Kidney tubule cell (primary cell): ENCODE results near the gene STARD3NL.
"Not testable (repeated sequence)": the region's sequence is repeated elsewhere in the genome, so short reads cannot be mapped to it uniquely, and the experiment has no call there.

Experiments
- DNase-seq: peaks from one replicate; pipeline ENCODE4 v3.0.0-alpha.2; 2018; ENCODE audit warnings: low spot score

STARD3NL gene

GRCh38 chr7:38269704-38270346 is 91.8 kb downstream of the STARD3NL start:
- not testable (repeated sequence) for DNase-seq

- not testable (repeated sequence) for DNase-seq
These were observed 92.4 kb downstream of the STARD3NL start for GRCh38 chr7:38270405-38270804.

GRCh38 chr7:38273286-38273995 is 95.4 kb downstream of the STARD3NL start, which contains the start of gene TARP:
TARP (minus strand) TSS chr7:38273636.
- no peak for DNase-seq

- DNase-seq: no peak
These were observed 96.4 kb downstream of the STARD3NL start for GRCh38 chr7:38274486-38274885.

- DNase-seq: no peak
These were observed 97.0 kb downstream of the STARD3NL start for GRCh38 chr7:38274927-38275620.

- DNase-seq: no peak
These were observed 98.2 kb downstream of the STARD3NL start for GRCh38 chr7:38276096-38276877.

GRCh38 chr7:38280000-38280399 is 102.0 kb downstream of the STARD3NL start:
- no peak for DNase-seq
